H9 (cell line): Measurements from ENCODE around the gene PCSK9. TPM values are rescaled to one million over a fixed set of nuclear protein-coding genes. Genes with fewer than 3 reads are reported as not detected.

Experiments
- DNase-seq: peaks from one replicate; pipeline ENCODE4 v3.0.0-alpha.2; 2017
- H2AFZ ChIP-seq: one replicate; pipeline ENCODE4 v1.6.1; 2013; ENCODE audit warnings: mild to moderate bottlenecking, low read length, control low read depth, moderate library complexity
- H2AK5ac ChIP-seq: 2 replicates; pipeline ENCODE4 v1.6.1; 2013; ENCODE audit warnings: low read length, control low read depth, mixed read lengths; ENCODE audit not compliant: insufficient read length
- H2BK120ac ChIP-seq: one replicate; pipeline ENCODE4 v1.6.1; 2013; ENCODE audit warnings: low read depth, mild to moderate bottlenecking, low read length, control low read depth, inconsistent platforms; ENCODE audit not compliant: poor library complexity, severe bottlenecking
- H2BK12ac ChIP-seq: 2 replicates; pipeline ENCODE4 v1.6.1; 2013; ENCODE audit warnings: low read length, control low read depth, mixed read lengths, low read depth; ENCODE audit not compliant: insufficient read length
- H2BK15ac ChIP-seq: 2 replicates; pipeline ENCODE4 v1.6.1; 2013; ENCODE audit warnings: low read depth, low read length, control low read depth
- H2BK20ac ChIP-seq: one replicate; pipeline ENCODE4 v1.6.1; 2013; ENCODE audit warnings: low read depth, mild to moderate bottlenecking, low read length, control low read depth, inconsistent platforms; ENCODE audit not compliant: poor library complexity, severe bottlenecking
- H2BK5ac ChIP-seq: 2 replicates; pipeline ENCODE4 v1.6.1; 2013; ENCODE audit warnings: low read length, control low read depth, mixed read lengths; ENCODE audit not compliant: insufficient read length
- H3K14ac ChIP-seq: 2 replicates; pipeline ENCODE4 v1.6.1; 2013; ENCODE audit warnings: low read length, control low read depth; ENCODE audit not compliant: insufficient read depth
- H3K18ac ChIP-seq: 2 replicates; pipeline ENCODE4 v1.6.1; 2013; ENCODE audit warnings: low read depth, mild to moderate bottlenecking, mixed read lengths, low read length, control low read depth; ENCODE audit not compliant: insufficient read length
- H3K23ac ChIP-seq: 2 replicates; pipeline ENCODE4 v1.6.1; 2013; ENCODE audit warnings: low read length, control low read depth, mixed read lengths, low read depth; ENCODE audit not compliant: insufficient read length
- H3K23me2 ChIP-seq: 2 replicates; pipeline ENCODE4 v1.6.1; 2013; ENCODE audit warnings: low read depth, mild to moderate bottlenecking, mixed read lengths, low read length, control low read depth; ENCODE audit not compliant: insufficient read length, poor library complexity, severe bottlenecking
- H3K27ac ChIP-seq: 2 replicates; pipeline ENCODE4 v1.5.1; 2013; ENCODE audit warnings: low read length, control low read depth, mixed read lengths, low read depth; ENCODE audit not compliant: insufficient read length
- H3K27me3 ChIP-seq: 2 replicates; pipeline ENCODE4 v1.6.1; 2013; ENCODE audit warnings: low read length, control low read depth, inconsistent platforms; ENCODE audit not compliant: insufficient read depth
- H3K4ac ChIP-seq: 2 replicates; pipeline ENCODE4 v1.6.1; 2013; ENCODE audit warnings: low read depth, mild to moderate bottlenecking, control low read depth, inconsistent platforms, low read length, moderate library complexity
- H3K4me1 ChIP-seq: 2 replicates; pipeline ENCODE4 v1.6.1; 2013; ENCODE audit warnings: low read length, control low read depth, inconsistent platforms; ENCODE audit not compliant: insufficient read depth
- H3K4me2 ChIP-seq: 2 replicates; pipeline ENCODE4 v1.6.1; 2013; ENCODE audit warnings: low read length, control low read depth, mixed read lengths; ENCODE audit not compliant: insufficient read length, insufficient read depth
- H3K56ac ChIP-seq: 2 replicates; pipeline ENCODE4 v1.6.1; 2013; ENCODE audit warnings: low read depth, mild to moderate bottlenecking, mixed read lengths, low read length, control low read depth; ENCODE audit not compliant: insufficient read length
- H3K79me1 ChIP-seq: 2 replicates; pipeline ENCODE4 v1.6.1; 2013; ENCODE audit warnings: low read depth, mild to moderate bottlenecking, moderate library complexity, low read length, control low read depth, inconsistent platforms; ENCODE audit not compliant: insufficient read depth, poor library complexity, severe bottlenecking
- H3K79me2 ChIP-seq: 2 replicates; pipeline ENCODE4 v1.6.1; 2013; ENCODE audit warnings: low read length, control low read depth, inconsistent platforms; ENCODE audit not compliant: insufficient read depth
- H3K9ac ChIP-seq: 2 replicates; pipeline ENCODE4 v1.6.1; 2013; ENCODE audit warnings: low read length, control low read depth, mixed read lengths; ENCODE audit not compliant: insufficient read length; ENCODE audit errors: extremely low read depth
- H3K9me3 ChIP-seq: one replicate; pipeline ENCODE4 v1.6.1; 2013; ENCODE audit warnings: low read depth, low read length, inconsistent platforms; ENCODE audit not compliant: control insufficient read depth
- H3T11ph ChIP-seq: one replicate; pipeline ENCODE4 v1.6.1; 2013; ENCODE audit warnings: mild to moderate bottlenecking, low read length, control low read depth, inconsistent platforms
- H4K20me1 ChIP-seq: one replicate; pipeline ENCODE4 v1.6.1; 2013; ENCODE audit not compliant: control insufficient read depth, insufficient read length, insufficient read depth
- H4K5ac ChIP-seq: 2 replicates; pipeline ENCODE4 v1.6.1; 2013; ENCODE audit warnings: low read depth, mild to moderate bottlenecking, mixed read lengths, low read length, control low read depth; ENCODE audit not compliant: insufficient read length
- H4K8ac ChIP-seq: replicated peaks from 2 replicates; pipeline ENCODE4 v1.6.1; 2013; ENCODE audit warnings: low read length, control low read depth, mixed read lengths, low read depth; ENCODE audit not compliant: insufficient read length
- H4K91ac ChIP-seq: 2 replicates; pipeline ENCODE4 v1.6.1; 2013; ENCODE audit warnings: low read depth, mild to moderate bottlenecking, moderate library complexity, mixed read lengths, low read length, control low read depth; ENCODE audit not compliant: insufficient read length
- H3K27ac Mint-ChIP-seq, 3 experiments: 2 replicates in 2 of 3; 3 replicates in 1 of 3; pipeline ENCODE4 v1.8.0; 2020 to 2021; ENCODE audit warnings: mixed read lengths in 3 of 3, mild to moderate bottlenecking in 1 of 3, moderate library complexity in 1 of 3
- H3K27me3 Mint-ChIP-seq: 2 replicates; pipeline ENCODE4 v1.8.0; 2021; ENCODE audit warnings: low read depth, mild to moderate bottlenecking, moderate library complexity, mixed read lengths
- H3K36me3 Mint-ChIP-seq, 3 experiments: 2 replicates in 2 of 3; 3 replicates in 1 of 3; pipeline ENCODE4 v1.8.0; 2020 to 2021; ENCODE audit warnings: low read depth in 3 of 3, mixed read lengths in 3 of 3; ENCODE audit not compliant: insufficient read depth in 1 of 3
- H3K4me1 Mint-ChIP-seq, 2 experiments: 2 replicates each; pipeline ENCODE4 v1.8.0; 2020; ENCODE audit warnings: mixed read lengths in 2 of 2
- H3K4me3 Mint-ChIP-seq, 2 experiments: 2 replicates in 1 of 2; 3 replicates in 1 of 2; pipeline ENCODE4 v1.8.0; 2020 to 2021; ENCODE audit warnings: mild to moderate bottlenecking in 2 of 2, mixed read lengths in 2 of 2, moderate library complexity in 1 of 2
- H3K9me3 Mint-ChIP-seq, 2 experiments: 2 replicates in 1 of 2; 3 replicates in 1 of 2; pipeline ENCODE4 v1.8.0; 2020; ENCODE audit warnings: mild to moderate bottlenecking in 2 of 2, mixed read lengths in 2 of 2, moderate library complexity in 1 of 2
- CTCF ChIP-seq: fragments of 200-600 bp; sonication (generic); conservative IDR thresholded peaks from 3 replicates; pipeline ENCODE4 v1.8.0; 2021; ENCODE audit warnings: antibody characterized with exemption, mild to moderate bottlenecking
- WGBS: extraction: QIAGEN DNeasy Blood & Tissue Kit; methylation state at CpG from one replicate; pipeline ENCODE4 v1.1.7; 2013; ENCODE audit warnings: missing lambda C conversion rate, low lambda C conversion rate, mixed read lengths; ENCODE audit not compliant: insufficient read length; ENCODE audit errors: extremely low coverage; 5-methylcytosine and 5-hydroxymethylcytosine counted together
- total RNA-seq: library from RNA; stranded (reverse); gene quantifications from 2 replicates; pipeline ENCODE4 v1.2.1, GENCODE V29; 2021

Gene PCSK9
- total RNA-seq, 1 experiment from 2014 or later, result 75.1 TPM

- Histone ChIP-seq H3K27me3 (no peaks in the 10 kb centered on the region), H4K5ac (no peak overlapping the region), H3K14ac (no peak overlapping the region), H2BK5ac (no peak overlapping the region), H2BK12ac (no peak overlapping the region), H3K9me3 (no peaks in the 10 kb centered on the region), H3K9ac (no peak overlapping the region), H3K23me2 (no peaks in the 10 kb centered on the region), H3T11ph (no peak overlapping the region), H3K56ac (no peak overlapping the region), H2BK15ac (no peak overlapping the region), H3K4me1 (no peaks in the 10 kb centered on the region), H2AFZ (no peak overlapping the region), H3K4ac (no peak overlapping the region), H2BK20ac (no peak overlapping the region), H3K4me2 (no peak overlapping the region), H4K91ac (no peak overlapping the region), H2BK120ac (no peak overlapping the region), H3K79me2 (no peaks in the 10 kb centered on the region; the same call in 1 of the 2 replicates), H3K23ac (no peak overlapping the region), H2AK5ac (no peak overlapping the region), H4K20me1 (peaks cover 4% of the 10 kb centered on the region), H4K8ac (no peak overlapping the region), H3K18ac (no peak overlapping the region), H3K27ac (no peak overlapping the region), H3K79me1 (no peaks in the 10 kb centered on the region)
- TF ChIP-seq CTCF, result no peak
- no peak for DNase-seq
- H3K27ac Mint-ChIP-seq, result no peak overlapping the region
- H3K36me3 Mint-ChIP-seq, result peaks cover 11 to 46% (median 19%) of the 10 kb centered on the region in 3 experiments; a peak in 6 of 7 replicates
- H3K4me1 Mint-ChIP-seq, result peaks cover 0 to 2% of the 10 kb centered on the region in 2 experiments; a peak in 1 of 4 replicates
- no CpG with 5 or more reads among the region's 9 CpGs for WGBS
- H3K9me3 Mint-ChIP-seq, result no peaks in the 10 kb centered on the region
- no peak overlapping the region for H3K4me3 Mint-ChIP-seq
- no peaks in the 10 kb centered on the region for H3K27me3 Mint-ChIP-seq
Observed at GRCh38 chr1:55049914-55050278, 10.5 kb downstream of the PCSK9 start.
